Lower leg skin (tissue), 4 donors: Measurements from ENCODE around the gene TEAD3. TPM values are rescaled to one million over a fixed set of nuclear protein-coding genes. Genes with fewer than 3 reads are reported as not detected.
A peak's percentile ranks its signal among the peaks of the same experiment; 100 is the strongest.

Source experiments
- DNase-seq, 2 donors: peaks; one replicate each; pipeline ENCODE4 v3.0.0-alpha.2; 2019; ENCODE audit warnings: low spot score in 2 of 2
- H3K4me3 ChIP-seq: fragments of 200-600 bp; sonication (generic); 2 replicates; pipeline ENCODE4 v1.5.1; 2017; ENCODE audit warnings: mild to moderate bottlenecking, low read depth; ENCODE audit not compliant: poor library complexity, severe bottlenecking
- POLR2A ChIP-seq, 2 donors: fragments of 450-650 bp; IDR thresholded peaks; one replicate each; pipeline ENCODE4 v1.6.1; 2016 to 2017; ENCODE audit warnings: antibody characterized with exemption in 2 of 2, mild to moderate bottlenecking in 1 of 2, moderate library complexity in 1 of 2
- WGBS, 2 donors: methylation state at CpG; one replicate each; pipeline ENCODE4 v1.1.5; 2018; 5-methylcytosine and 5-hydroxymethylcytosine counted together
- intact Hi-C: fragments of 100-400 bp; cut with DNase I; formaldehyde crosslinking; loops from one replicate; pipeline ENCODE4 v1.15.0; 2023; ENCODE audit warnings: low total_unique reads
- total RNA-seq, 4 donors: library from RNA; depleted of rRNA; stranded (reverse); fragments of >200 nt; gene quantifications; one replicate each; pipeline ENCODE4 v1.1.0, GENCODE V29; 2016
- TF ChIP-seq, protein P1 (sequence below), 3 donors: fragments of 450-650 bp; IDR thresholded peaks; one replicate each; pipeline ENCODE4 v1.5.1; 2016; ENCODE audit warnings: antibody characterized with exemption in 3 of 3, mild to moderate bottlenecking in 3 of 3, moderate library complexity in 2 of 3

Gene TEAD3
- total RNA-seq, 4 donors from 2014 or later: 51.3 to 73.2 (median 56.8) TPM

GRCh38 chr6:35487658-35488516 lies 9.0 kb downstream of the TEAD3 start:
- no peak overlapping the region for H3K4me3 ChIP-seq
- DNase-seq: no peak
- 35 to 42% methylated on average over 9 of the region's 9 CpGs for WGBS, 2 donors
- intact Hi-C loops: no loop called here
- TF ChIP-seq, protein P1, sequence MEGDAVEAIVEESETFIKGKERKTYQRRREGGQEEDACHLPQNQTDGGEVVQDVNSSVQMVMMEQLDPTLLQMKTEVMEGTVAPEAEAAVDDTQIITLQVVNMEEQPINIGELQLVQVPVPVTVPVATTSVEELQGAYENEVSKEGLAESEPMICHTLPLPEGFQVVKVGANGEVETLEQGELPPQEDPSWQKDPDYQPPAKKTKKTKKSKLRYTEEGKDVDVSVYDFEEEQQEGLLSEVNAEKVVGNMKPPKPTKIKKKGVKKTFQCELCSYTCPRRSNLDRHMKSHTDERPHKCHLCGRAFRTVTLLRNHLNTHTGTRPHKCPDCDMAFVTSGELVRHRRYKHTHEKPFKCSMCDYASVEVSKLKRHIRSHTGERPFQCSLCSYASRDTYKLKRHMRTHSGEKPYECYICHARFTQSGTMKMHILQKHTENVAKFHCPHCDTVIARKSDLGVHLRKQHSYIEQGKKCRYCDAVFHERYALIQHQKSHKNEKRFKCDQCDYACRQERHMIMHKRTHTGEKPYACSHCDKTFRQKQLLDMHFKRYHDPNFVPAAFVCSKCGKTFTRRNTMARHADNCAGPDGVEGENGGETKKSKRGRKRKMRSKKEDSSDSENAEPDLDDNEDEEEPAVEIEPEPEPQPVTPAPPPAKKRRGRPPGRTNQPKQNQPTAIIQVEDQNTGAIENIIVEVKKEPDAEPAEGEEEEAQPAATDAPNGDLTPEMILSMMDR (IDR thresholded peaks at IDR 0.05): no peak
- no peak for TF ChIP-seq POLR2A (IDR thresholded peaks at IDR 0.05)

DNA sequence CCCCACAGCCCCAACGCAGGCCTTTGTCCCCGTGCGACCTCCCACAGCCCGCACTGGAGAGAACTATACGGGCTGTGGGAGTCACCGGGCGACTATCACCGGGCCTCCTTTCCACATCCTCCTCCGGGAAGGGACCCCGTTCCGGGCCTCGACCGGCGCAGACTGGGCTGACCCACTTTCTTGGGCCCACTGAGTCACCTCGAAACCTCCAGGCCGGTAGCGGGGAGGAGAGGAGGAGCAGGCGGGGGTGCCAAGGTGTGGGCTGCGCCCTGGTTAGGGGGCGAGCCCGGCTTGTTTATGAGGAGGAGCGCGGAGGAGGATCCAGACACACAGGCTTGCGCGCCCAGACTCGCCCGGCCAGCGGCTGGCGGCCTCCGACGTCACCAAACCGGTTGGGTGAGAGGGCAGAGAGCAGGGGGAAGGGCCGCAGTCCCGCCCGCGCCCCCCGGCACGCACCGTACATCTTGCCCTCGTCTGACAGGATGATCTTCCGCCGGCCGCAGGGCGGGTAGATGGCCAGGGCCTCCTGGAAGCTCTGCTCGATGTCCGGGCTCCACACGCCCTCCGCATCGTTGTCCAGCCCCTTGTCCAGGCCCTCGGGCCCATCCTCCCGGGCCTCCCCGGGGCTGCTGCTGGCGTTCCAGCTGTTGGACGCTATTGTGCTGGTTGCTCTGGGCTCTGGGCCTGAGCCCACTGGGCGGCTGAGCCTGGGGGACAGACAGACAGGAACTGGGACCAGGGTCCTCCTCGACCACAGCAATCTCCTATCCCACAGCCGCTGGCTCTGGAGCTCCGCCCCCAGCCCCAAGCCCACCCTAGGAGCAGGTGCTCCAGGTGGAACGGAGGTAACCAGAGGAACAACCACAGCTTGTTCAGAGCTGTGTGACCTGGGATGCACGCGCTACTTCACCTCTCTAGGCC lies 10.6 kb downstream of the TEAD3 start:
- 41 to 59% methylated on average over 34 to 61 of the region's 61 CpGs for WGBS, 2 donors
- TF ChIP-seq POLR2A (IDR thresholded peaks at IDR 0.05): no peak
- TF ChIP-seq, protein P1 (IDR thresholded peaks at IDR 0.05): no peak
- H3K4me3 ChIP-seq: no peak overlapping the region
- intact Hi-C loops: no loop called here
- peak; percentile 79 to 93 for DNase-seq

DNA sequence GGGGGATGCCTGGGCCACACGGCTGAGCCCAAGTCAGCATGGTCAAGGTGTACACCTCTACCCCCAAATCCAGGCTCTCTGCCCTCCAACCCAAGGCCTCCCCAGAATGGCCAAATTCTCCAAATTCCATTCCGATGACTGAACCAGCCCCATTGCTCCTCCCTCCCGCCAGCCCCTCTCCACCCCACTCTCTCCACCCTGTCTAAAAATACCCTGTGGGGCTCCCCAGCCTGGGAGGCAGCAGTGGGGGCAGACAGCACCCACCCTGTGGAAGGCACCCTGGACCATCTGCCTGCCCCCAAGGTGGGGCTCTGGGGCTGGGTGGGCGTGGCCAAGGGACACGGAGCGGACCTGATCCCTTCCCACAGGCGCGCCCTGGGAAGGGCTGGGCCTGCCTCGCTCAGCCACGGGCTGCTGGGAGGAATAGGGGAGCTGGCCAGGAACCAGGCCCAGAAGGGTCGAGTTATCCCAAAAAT lies 11.4 kb downstream of the TEAD3 start:
- intact Hi-C loops: no loop called here
- no peak for DNase-seq
- no peak overlapping the region for H3K4me3 ChIP-seq
- WGBS, 2 donors: 35 to 48% methylated on average over 11 of the region's 11 CpGs
- no peak for TF ChIP-seq POLR2A (IDR thresholded peaks at IDR 0.05)
- TF ChIP-seq, protein P1 (IDR thresholded peaks at IDR 0.05): no peak

GRCh38 chr6:35484921-35485392 lies 11.9 kb downstream of the TEAD3 start:
- DNase-seq: no peak
- WGBS, 2 donors: 88 to 90% methylated on average over 7 of the region's 7 CpGs
- intact Hi-C loops: no loop called here
- no peak for TF ChIP-seq POLR2A (IDR thresholded peaks at IDR 0.05)
- TF ChIP-seq, protein P1 (IDR thresholded peaks at IDR 0.05): no peak
- no peak overlapping the region for H3K4me3 ChIP-seq

DNA sequence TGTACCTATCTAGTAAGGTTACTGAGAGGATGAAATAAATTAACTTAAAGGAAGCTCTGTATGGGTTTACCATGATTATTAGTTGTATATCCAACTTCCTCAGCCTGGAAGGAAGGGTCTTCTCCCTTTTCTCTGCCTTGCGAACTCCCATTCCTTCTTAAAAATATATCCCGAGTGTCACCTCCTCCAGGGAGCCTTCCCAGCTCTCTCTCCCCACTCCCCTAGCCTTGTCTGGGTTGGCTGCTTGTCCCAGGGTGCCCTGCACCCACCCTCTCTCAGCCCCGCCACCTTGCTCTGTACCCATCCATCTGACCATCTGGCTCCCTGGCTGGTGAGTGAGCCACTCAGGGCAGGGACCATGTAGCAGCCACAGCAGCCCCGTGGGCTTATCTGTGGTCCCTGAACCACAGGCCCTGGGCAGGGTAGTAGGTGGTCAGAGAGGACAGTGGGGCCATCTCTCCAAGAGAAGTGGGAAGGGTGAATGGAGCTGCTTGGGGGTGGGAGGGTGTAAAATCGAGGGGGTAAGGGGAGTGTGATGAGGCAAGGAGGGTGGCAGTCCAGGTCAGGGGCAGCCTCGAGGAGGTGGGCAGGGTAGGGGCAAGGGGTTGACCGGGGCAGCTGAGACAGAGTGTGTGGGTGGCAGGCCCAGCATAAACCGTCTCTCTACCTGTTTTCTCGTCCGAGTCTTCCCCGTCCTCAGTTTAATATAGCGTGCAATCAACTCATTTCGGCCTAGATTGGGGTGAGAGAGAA lies 12.8 kb downstream of the TEAD3 start:
- DNase-seq: no peak
- WGBS, 2 donors: 82 to 87% methylated on average over 13 of the region's 13 CpGs
- no peak for TF ChIP-seq POLR2A (IDR thresholded peaks at IDR 0.05)
- TF ChIP-seq, protein P1 (IDR thresholded peaks at IDR 0.05): no peak
- intact Hi-C loops: no loop called here
- no peak overlapping the region for H3K4me3 ChIP-seq
